ENCODE measurements around the gene QRICH2.

- TF ChIP-seq CTCF (IDR thresholded peaks at IDR 0.05), result no peak
- TF ChIP-seq POLR2A (IDR thresholded peaks at IDR 0.05), result no peak
These were observed 49.6 kb upstream of the QRICH2 start for GRCh38 chr17:76357597-76358158.

Measured in Peyer's patch (tissue), 4 donors.